Spinal cord (tissue), 10 donors: ENCODE measurements around the gene NEDD4L. TPM values are rescaled to one million over a fixed set of nuclear protein-coding genes. Genes with fewer than 3 reads are reported as not detected.

ENCODE experiments used
- DNase-seq, 6 donors: peaks; one replicate each; pipeline versions ENCODE4 v3.0.0 to v3.0.0-alpha.2; 2013 to 2015; ENCODE audit warnings: low spot score in 6 of 6, low read depth in 4 of 6
- H3K27ac ChIP-seq: one replicate; pipeline ENCODE4 v1.5.1; 2013; ENCODE audit warnings: low read depth, low read length, control low read depth
- H3K27me3 ChIP-seq: one replicate; pipeline ENCODE4 v1.6.1; 2013; ENCODE audit warnings: low read length; ENCODE audit not compliant: control insufficient read depth, insufficient read depth
- H3K36me3 ChIP-seq: one replicate; pipeline ENCODE4 v1.6.1; 2013; ENCODE audit warnings: low read length; ENCODE audit not compliant: control insufficient read depth, insufficient read depth
- H3K4me1 ChIP-seq: one replicate; pipeline ENCODE4 v1.6.1; 2013; ENCODE audit warnings: low read length; ENCODE audit not compliant: control insufficient read depth, insufficient read depth
- H3K4me3 ChIP-seq: one replicate; pipeline ENCODE4 v1.5.1; 2013; ENCODE audit warnings: low read depth, low read length, control low read depth
- H3K9me3 ChIP-seq: one replicate; pipeline ENCODE4 v1.6.1; 2013; ENCODE audit warnings: low read length; ENCODE audit not compliant: control insufficient read depth, insufficient read depth
- WGBS: methylation state at CpG from one replicate; pipeline ENCODE4 v1.1.5; 2013; ENCODE audit warnings: missing lambda C conversion rate; ENCODE audit not compliant: insufficient coverage; 5-methylcytosine and 5-hydroxymethylcytosine counted together
- polyA plus RNA-seq, 2 donors: library from polyadenylated mRNA; unstranded; fragments of 120-200 nt; gene quantifications; one replicate each; pipeline ENCODE4 v1.2.1, GENCODE V29; 2013; ENCODE audit not compliant: insufficient read length in 2 of 2
- total RNA-seq, 2 donors: library from RNA; depleted of rRNA in 1 of 2; stranded (reverse); fragments of 120-200 nt in 1 of 2; fragments of >200 nt in 1 of 2; gene quantifications; one replicate each; pipeline versions ENCODE4 v1.2.3 to v1.2.4, GENCODE V29; 2013 to 2014
- donor health status: healthy.

The NEDD4L gene
- total and polyA plus RNA-seq, 4 donors: 33.8 to 51.7 (median 49.7) TPM

DNA sequence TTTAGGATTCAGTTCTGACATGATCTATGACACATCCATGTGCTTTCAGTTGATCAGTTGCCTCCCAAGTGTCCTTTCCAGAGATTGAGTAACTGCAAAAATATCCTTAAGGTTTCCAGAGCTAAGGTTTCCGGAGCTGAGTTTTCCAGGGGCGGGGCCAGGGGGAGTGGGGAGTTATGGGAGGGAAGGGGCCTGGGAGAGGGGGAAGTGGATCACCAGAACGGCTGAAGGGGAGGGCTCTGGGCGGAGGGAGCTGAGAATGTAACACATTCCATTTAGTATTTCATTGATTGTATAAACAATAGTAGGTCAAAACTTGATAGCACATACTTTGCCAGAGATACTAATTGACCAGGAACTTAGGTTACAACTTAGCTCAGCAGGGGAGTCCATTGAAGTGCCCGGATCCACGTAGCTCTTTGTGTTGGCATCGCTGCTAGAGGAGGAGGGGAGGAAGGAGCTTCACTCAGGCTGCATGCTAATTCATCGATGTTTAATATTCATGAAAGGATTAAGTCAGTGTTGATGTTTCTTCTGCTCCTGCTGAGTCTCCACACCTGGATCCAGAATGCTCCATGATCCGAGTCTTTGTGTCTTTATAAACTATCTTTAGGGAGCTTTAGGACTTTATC is 295.1 kb downstream of the NEDD4L start:
- WGBS: 11% methylated on average over 6 of the region's 9 CpGs
- Histone ChIP-seq H3K27me3 (no peaks in the 10 kb centered on the region), H3K4me3 (no peak overlapping the region), H3K27ac (no peak overlapping the region), H3K4me1 (peaks cover 13% of the 10 kb centered on the region), H3K9me3 (no peaks in the 10 kb centered on the region), H3K36me3 (no peaks in the 10 kb centered on the region)
- DNase-seq: peak in 3 of 6 donors; percentile 36 to 84 (median 74)

DNA sequence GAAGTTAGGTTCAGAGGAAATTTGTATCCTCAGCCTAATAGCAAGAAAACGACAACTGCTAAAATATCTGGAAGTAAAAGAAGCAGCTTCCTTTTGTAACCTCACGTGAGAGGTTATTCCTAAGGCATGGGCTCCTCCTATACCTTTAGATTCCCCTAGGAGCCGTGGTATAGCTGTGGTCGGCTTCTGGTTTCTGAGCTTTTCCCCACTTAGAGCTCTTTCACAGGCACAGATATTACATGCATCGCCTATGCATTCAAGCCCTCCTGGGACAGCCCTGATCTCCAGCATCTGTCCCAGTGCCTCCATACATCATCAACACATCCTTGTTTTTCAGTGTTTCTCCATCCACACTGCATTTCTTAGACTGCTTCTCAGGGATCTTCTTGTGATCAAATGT is 295.9 kb downstream of the NEDD4L start:
- H3K27me3 ChIP-seq: no peaks in the 10 kb centered on the region
- peaks cover 13% of the 10 kb centered on the region for H3K4me1 ChIP-seq
- H3K27ac ChIP-seq: no peak overlapping the region
- 78% methylated on average over 4 of the region's 5 CpGs for WGBS
- no peaks in the 10 kb centered on the region for H3K36me3 ChIP-seq
- no peak overlapping the region for H3K4me3 ChIP-seq
- no peaks in the 10 kb centered on the region for H3K9me3 ChIP-seq
- DNase-seq: no peak

DNA sequence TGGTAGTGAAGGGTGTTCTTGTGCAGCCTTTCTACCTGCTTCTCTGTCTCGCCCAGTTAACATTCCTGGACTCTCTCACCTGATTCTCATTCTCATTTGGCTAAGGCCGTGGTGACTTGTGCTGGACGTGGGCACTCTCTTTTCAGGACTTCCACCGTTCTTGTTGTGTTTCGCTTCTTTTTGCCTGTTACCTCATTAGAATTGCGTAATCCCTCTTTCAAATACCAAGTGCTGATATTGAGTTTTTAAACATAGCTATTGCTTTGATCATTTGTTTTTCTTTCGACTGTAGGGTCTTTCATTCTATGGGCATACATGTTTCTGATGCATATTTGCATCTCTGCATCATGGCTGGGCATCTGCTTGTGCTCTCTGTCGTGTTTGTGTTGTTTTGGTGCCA is 297.9 kb downstream of the NEDD4L start:
- no peak for DNase-seq
- H3K36me3 ChIP-seq: no peaks in the 10 kb centered on the region
- no peak overlapping the region for H3K27ac ChIP-seq
- H3K9me3 ChIP-seq: no peaks in the 10 kb centered on the region
- H3K27me3 ChIP-seq: no peaks in the 10 kb centered on the region
- WGBS: 94% methylated on average over 3 of the region's 8 CpGs
- H3K4me1 ChIP-seq: peaks cover 19% of the 10 kb centered on the region
- no peak overlapping the region for H3K4me3 ChIP-seq

DNA sequence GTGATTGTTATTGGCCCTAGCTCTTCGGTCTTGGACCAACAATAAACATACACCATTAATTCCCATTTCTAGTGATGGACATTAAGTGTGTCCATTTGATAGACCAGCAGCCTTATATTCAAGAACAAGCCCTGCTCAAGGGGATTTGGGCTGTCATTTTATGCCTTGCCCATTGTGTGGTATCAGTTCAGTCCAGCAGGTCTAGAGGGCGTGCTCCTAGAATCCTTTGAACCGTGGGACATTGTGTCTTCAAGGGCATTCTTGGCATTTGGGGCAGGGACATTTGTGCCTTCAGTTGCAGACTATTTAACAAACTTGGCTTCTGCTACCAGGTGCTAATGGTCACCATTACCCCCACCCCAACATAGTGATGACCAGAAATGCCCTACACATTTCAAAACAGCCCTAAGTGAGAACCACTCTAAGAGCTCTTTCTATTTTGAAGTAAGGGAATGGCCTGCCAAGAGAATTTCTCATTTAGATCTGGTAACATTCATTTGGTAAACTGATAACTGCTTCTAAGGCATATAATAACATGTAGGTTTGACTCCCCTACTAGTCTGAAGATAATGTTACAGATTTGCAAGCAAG is 300.1 kb downstream of the NEDD4L start:
- Histone ChIP-seq H3K9me3 (no peaks in the 10 kb centered on the region), H3K27ac (no peak overlapping the region), H3K36me3 (no peaks in the 10 kb centered on the region), H3K4me3 (no peak overlapping the region), H3K27me3 (no peaks in the 10 kb centered on the region), H3K4me1 (peaks cover 7% of the 10 kb centered on the region)
- WGBS: 79% methylated on average over 2 of the region's 3 CpGs
- peak in 1 of 6 donors; percentile 23 for DNase-seq

DNA sequence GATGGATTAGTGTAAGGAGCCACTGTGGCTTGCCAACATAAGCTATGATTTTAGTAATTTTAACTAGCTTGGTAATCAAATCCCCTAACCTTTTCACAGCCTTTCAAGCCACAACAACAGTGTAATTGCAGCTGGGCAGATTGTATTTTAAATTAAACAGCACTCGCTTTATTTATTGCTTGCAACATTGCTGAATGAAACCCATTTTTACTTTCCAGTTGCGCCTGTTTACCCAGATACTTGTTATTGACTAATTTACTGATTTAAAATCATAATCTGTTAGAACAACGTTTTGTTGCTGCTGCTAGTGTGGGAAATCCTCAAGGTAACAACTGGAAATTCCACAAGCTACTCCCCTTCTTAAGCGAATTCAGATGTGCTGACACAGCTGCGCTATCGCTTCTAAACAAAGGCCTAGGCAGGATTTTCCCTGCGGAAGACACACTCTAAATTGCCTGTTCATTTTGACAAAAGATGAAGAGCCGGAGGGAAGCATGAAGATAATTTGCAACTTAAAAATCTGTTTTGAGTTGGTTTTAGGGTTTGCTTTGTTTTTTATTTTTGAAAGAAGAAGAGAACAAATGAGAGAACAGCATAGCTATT is 300.9 kb downstream of the NEDD4L start:
- Histone ChIP-seq H3K9me3 (no peaks in the 10 kb centered on the region), H3K27ac (peak overlapping the region; percentile 43), H3K36me3 (no peaks in the 10 kb centered on the region), H3K4me3 (no peak overlapping the region), H3K27me3 (no peaks in the 10 kb centered on the region), H3K4me1 (peaks cover 5% of the 10 kb centered on the region)
- peak in 2 of 6 donors; percentile 70 to 92 for DNase-seq
- 43% methylated on average over 1 of the region's 8 CpGs for WGBS

DNA sequence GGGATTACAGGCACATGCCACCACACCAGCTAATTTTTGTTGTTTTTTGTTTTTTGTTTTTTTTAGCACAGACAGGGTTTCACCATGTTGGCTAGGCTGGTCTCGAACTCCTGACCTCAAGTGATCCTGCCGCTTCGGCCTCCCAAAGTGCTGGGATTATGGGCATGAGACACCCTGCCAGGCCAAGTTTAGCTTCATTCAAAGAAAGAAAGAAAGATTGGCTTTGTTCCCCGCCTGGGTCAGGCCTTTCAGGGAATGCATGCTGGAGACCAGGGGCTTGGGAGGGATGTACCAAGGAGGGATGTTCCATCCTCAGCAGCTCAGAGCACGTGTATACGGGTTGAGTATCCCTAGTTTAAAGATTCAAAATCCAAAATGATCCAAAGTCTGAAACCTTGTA is 301.8 kb downstream of the NEDD4L start:
- 47% methylated on average over 5 of the region's 6 CpGs for WGBS
- H3K36me3 ChIP-seq: no peaks in the 10 kb centered on the region
- H3K4me3 ChIP-seq: no peak overlapping the region
- H3K27me3 ChIP-seq: no peaks in the 10 kb centered on the region
- H3K27ac ChIP-seq: no peak overlapping the region
- DNase-seq: peak in 1 of 6 donors; percentile 40
- H3K9me3 ChIP-seq: no peaks in the 10 kb centered on the region
- H3K4me1 ChIP-seq: peaks cover 5% of the 10 kb centered on the region

DNA sequence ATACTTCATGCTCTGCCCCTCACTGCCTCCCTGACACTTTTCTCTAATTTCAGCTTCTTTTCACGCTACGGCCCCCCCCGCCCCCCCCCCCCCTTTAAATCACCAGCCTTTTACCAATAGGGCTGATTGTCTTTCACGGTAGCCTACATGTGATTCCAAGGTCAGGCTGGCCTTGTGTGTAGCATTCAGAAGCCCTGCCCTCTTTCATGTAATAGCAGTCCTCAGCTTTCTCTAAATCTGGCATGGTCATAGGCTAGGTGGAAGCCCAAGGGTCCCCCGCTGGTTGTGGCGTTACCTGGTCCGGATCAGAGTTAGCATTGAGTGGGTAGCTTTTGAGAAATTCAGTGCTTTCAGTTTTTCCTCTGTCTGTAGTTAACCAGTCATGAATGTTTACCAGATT is 303.1 kb downstream of the NEDD4L start:
- 60% methylated on average over 1 of the region's 7 CpGs for WGBS
- Histone ChIP-seq H3K27me3 (no peaks in the 10 kb centered on the region), H3K4me1 (peaks cover 5% of the 10 kb centered on the region), H3K4me3 (no peak overlapping the region), H3K27ac (no peak overlapping the region), H3K9me3 (no peaks in the 10 kb centered on the region), H3K36me3 (peaks cover 2% of the 10 kb centered on the region)
- no peak for DNase-seq

DNA sequence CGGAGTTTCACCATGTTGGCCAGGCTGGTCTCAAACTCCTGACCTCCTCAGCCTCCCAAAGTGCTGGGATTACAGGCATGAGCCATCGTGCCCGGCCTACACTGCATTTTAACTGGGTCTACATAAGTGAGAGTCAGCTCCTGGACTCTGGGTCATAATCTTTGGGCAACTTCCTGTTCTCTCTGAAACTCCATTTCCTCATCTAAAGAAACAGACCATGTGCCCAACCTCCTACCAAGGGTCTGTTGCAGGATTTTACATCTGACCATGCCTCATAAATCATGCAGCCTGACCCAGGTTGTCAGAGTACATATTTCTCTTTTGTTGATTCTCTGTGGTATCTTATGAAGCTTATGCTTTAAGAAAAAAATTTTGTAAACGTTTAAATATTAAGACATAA is 304.5 kb downstream of the NEDD4L start:
- WGBS: 92% methylated on average over 4 of the region's 4 CpGs
- no peak for DNase-seq
- Histone ChIP-seq H3K27ac (no peak overlapping the region), H3K27me3 (no peaks in the 10 kb centered on the region), H3K36me3 (peaks cover 8% of the 10 kb centered on the region), H3K4me1 (peaks cover 5% of the 10 kb centered on the region), H3K9me3 (no peaks in the 10 kb centered on the region), H3K4me3 (no peak overlapping the region)

DNA sequence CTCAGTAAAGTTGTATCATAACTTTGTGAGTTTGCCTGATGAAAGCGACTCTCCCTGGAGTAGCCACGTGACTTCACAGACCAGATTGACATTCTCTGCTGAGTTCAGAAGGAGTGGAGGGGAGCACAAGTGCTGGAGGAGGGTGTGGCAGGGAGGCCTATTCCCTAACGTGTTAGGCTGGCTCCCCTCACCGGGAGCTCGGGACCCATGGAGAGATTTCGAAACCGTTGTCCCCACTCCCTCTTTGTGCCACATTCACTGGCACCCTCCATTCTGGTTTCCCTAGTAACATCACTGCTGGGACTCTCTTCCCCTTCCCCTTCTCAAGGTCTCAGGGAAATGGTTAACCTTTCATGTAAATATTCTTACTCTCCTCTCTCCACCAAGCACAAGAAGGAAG is 304.9 kb downstream of the NEDD4L start:
- H3K9me3 ChIP-seq: no peaks in the 10 kb centered on the region
- WGBS: 72% methylated on average over 7 of the region's 7 CpGs
- peaks cover 8% of the 10 kb centered on the region for H3K36me3 ChIP-seq
- no peak overlapping the region for H3K27ac ChIP-seq
- no peak for DNase-seq
- H3K4me1 ChIP-seq: peaks cover 5% of the 10 kb centered on the region
- no peaks in the 10 kb centered on the region for H3K27me3 ChIP-seq
- no peak overlapping the region for H3K4me3 ChIP-seq

DNA sequence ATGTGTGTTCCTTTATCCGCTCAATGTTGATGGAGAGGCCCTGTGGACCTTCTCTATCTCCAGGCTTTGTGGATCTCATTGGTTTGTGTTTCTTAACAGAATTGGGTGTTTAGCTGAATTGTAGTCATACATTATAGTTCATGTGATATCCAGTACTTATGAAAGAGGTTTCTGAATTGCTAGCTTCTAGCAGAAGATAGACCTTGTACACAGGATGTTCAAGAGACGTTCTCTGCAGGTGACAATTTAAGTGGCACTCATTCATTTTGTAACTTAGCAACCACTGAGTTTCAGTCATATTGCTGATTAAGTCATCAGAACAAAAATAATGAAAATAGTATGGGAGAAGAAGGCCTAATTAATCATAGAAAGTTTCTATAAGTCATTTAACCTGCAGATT is 305.6 kb downstream of the NEDD4L start:
- Histone ChIP-seq H3K9me3 (no peaks in the 10 kb centered on the region), H3K27ac (no peak overlapping the region), H3K27me3 (no peaks in the 10 kb centered on the region), H3K4me3 (no peak overlapping the region), H3K4me1 (peaks cover 5% of the 10 kb centered on the region), H3K36me3 (peaks cover 8% of the 10 kb centered on the region)
- 100% methylated on average over 1 of the region's 2 CpGs for WGBS
- DNase-seq: no peak
